ENCODE results near the gene GTF2IRD1. TPM values are rescaled to one million over a fixed set of nuclear protein-coding genes. Genes with fewer than 3 reads are reported as not detected.
"Not testable (repeated sequence)": the region's sequence is repeated elsewhere in the genome, so short reads cannot be mapped to it uniquely, and the experiment has no call there.

GTF2IRD1 gene
- total and polyA plus RNA-seq, 5 donors, result 10.6 to 29.9 (median 20.6) TPM

DNA sequence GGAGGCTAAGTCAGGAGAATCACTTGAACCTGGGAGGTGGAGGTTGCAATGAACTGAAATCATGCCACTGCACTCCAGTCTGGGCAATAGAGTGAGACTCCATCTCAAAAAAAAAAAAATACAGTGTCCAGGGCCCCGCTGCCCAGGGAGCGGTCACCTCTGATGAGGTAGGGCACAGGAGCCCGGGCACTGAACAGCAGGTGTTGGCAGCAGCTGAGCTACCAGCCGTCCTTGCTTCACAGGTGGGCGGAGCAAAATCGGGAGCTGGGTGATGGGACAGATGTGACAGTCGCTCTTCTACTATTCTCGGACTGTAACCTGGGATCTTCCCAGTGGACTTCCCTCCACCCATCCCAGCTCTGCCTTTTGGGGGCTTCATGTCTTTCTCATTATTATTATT is 49.4 kb downstream of the GTF2IRD1 start:
- intact Hi-C loops (cut with DNase I), result no loop called here
- DNase-seq (no peak), ATAC-seq (no peak)
- no peaks in the 10 kb centered on the region for H3K9me3 ChIP-seq (ENCODE audit: control insufficient read depth, low read length)
- H3K4me3 ChIP-seq (ENCODE audit: low read length), result no peak overlapping the region
- 88% methylated on average over 8 of the region's 8 CpGs for WGBS
- no peak overlapping the region for H3K27ac ChIP-seq (ENCODE audit: low read length)
- H3K4me1 ChIP-seq (ENCODE audit: control insufficient read depth, insufficient read depth, low read length), result no peaks in the 10 kb centered on the region
- H3K27me3 ChIP-seq (ENCODE audit: control insufficient read depth, insufficient read depth), result no peaks in the 10 kb centered on the region

DNA sequence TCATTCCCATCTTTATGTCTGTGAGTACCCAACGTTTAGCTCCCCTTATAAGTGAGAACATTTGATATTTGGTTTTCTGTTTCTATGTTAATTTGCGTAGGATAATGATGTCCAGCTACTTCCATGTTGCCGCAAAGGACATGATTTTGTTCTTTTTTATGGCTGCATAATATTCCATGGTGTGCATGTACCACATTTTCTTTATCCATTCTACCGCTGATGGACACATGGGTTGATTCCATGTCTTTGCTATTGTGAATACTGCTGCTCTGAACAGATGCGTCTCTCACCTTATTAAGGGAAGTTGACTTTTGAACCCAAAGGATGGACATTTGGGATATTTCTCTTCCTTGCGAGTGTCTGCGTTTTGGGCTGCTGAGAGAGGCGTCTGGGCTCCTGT is 50.2 kb downstream of the GTF2IRD1 start:
- intact Hi-C loops (cut with DNase I), result no loop called here
- H3K9me3 ChIP-seq (ENCODE audit: control insufficient read depth, low read length), result no peaks in the 10 kb centered on the region
- no peak overlapping the region for H3K4me3 ChIP-seq (ENCODE audit: low read length)
- no peaks in the 10 kb centered on the region for H3K27me3 ChIP-seq (ENCODE audit: control insufficient read depth, insufficient read depth)
- no peaks in the 10 kb centered on the region for H3K4me1 ChIP-seq (ENCODE audit: control insufficient read depth, insufficient read depth, low read length)
- ATAC-seq (no peak), DNase-seq (no peak)
- 96% methylated on average over 8 of the region's 8 CpGs for WGBS
- H3K27ac ChIP-seq (ENCODE audit: low read length), result no peak overlapping the region

DNA sequence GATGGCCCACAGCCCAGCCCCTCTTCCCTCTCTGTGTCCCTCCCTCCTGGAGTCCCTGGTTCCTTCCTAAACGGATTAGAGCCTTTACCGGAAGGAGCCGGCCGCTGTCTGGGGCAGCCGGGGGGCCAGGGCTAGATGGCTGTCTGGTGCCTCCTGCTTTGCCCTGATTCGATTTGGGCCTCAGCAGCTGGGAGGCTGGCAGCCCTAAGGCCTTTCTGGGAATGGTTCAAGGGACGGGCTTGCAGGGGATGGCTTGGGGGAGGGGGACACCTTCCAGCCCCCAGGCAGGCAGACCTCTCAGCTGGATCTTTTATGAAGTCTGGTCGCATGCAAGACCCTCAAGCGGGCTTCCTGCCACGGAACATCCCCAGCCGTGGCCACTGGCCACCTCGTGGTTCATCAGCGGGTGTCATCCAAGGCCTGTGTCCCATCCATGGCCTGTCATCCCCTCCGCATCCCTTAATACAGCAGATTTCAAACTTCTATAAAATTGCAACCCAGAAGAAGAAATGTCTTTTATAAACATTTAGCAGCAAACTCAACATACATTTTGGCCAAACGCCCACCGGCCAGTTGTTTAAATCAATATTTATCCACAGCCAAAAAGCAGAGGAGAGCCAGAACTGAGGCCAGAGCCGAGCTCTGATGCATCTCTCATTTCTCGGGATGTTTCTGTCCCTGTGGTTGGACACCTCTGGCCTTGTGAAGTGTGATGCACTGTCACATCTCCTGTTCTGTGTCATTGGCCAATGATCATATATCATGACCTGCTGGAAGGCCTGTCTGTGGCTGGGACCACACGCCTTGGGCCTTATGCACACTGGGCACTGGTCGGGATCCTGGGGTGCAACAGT is 52.0 kb downstream of the GTF2IRD1 start:
- no peak overlapping the region for H3K27ac ChIP-seq (ENCODE audit: low read length)
- no peak overlapping the region for H3K4me3 ChIP-seq (ENCODE audit: low read length)
- H3K27me3 ChIP-seq (ENCODE audit: control insufficient read depth, insufficient read depth), result no peaks in the 10 kb centered on the region
- WGBS, result 59% methylated on average over 20 of the region's 20 CpGs
- intact Hi-C loops (cut with DNase I), result no loop called here
- no peaks in the 10 kb centered on the region for H3K9me3 ChIP-seq (ENCODE audit: control insufficient read depth, low read length)
- DNase-seq, result no peak
- H3K4me1 ChIP-seq (ENCODE audit: control insufficient read depth, insufficient read depth, low read length), result no peaks in the 10 kb centered on the region
- no peak for ATAC-seq

DNA sequence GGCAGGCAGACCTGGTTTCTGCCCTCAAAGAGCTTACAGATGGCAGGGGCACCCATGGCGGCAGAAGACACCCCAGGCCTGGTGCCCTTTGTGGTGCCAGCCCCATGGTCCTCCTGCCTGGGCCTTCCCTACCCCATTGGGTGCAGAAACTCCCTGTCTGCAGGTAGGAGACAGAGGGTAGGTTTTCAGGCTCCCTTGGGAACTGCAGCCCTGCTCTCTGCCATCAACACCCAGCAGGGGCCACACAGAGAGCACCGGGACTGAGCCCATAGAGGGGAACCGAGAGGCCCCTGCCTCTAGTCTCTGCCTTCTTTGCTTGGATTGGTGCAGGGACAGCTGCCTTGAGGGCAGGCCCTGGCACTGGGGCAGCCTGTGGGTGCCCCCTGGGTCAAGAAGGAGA is 52.6 kb downstream of the GTF2IRD1 start:
- intact Hi-C loops (cut with DNase I), result no loop called here
- H3K4me3 ChIP-seq (ENCODE audit: low read length), result no peak overlapping the region
- WGBS, result 93% methylated on average over 3 of the region's 3 CpGs
- H3K27me3 ChIP-seq (ENCODE audit: control insufficient read depth, insufficient read depth), result no peaks in the 10 kb centered on the region
- ATAC-seq (no peak), DNase-seq (no peak)
- H3K4me1 ChIP-seq (ENCODE audit: control insufficient read depth, insufficient read depth, low read length), result no peaks in the 10 kb centered on the region
- H3K27ac ChIP-seq (ENCODE audit: low read length), result no peak overlapping the region
- H3K9me3 ChIP-seq (ENCODE audit: control insufficient read depth, low read length), result no peaks in the 10 kb centered on the region

DNA sequence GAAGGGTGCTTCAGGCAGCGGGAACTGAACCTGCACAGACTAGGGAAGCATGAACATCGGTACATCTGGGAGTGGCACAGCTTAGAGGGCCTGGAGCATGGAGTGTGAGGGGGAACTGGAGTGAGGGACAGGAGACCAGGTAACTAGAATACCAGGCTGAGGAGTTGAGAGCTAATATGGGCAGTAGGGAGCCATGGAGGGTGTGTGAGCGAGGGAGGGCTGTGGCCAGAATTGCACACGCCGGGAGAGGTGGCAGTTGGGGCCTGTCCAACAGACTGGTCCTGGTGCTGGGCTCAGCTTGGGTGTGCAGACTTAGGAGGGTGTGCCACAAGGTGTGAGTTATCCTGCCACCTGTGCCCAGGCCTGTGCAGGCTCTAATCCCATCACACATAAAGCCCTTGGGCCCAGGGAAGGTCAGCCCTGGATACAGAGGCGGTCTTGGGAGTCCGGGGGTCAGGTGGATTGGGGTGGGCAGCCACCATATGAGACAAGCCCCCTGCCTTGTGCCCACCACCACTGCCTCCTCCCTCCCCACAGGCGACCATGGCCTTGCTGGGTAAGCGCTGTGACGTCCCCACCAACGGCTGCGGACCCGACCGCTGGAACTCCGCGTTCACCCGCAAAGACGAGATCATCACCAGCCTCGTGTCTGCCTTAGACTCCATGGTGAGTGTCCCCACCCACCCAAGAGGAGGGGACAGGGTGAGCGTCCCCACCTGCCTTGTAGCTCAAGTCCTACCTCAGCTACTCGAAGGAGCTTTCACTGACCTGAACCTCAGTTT is 54.0 kb downstream of the GTF2IRD1 start:
- H3K4me3 ChIP-seq (ENCODE audit: low read length), result no peak overlapping the region
- no peak for ATAC-seq
- no peak overlapping the region for H3K27ac ChIP-seq (ENCODE audit: low read length)
- intact Hi-C loops (cut with DNase I), result no loop called here
- no peaks in the 10 kb centered on the region for H3K27me3 ChIP-seq (ENCODE audit: control insufficient read depth, insufficient read depth)
- no peak for DNase-seq
- no peaks in the 10 kb centered on the region for H3K4me1 ChIP-seq (ENCODE audit: control insufficient read depth, insufficient read depth, low read length)
- H3K9me3 ChIP-seq (ENCODE audit: control insufficient read depth, low read length), result no peaks in the 10 kb centered on the region
- 94% methylated on average over 21 of the region's 21 CpGs for WGBS

DNA sequence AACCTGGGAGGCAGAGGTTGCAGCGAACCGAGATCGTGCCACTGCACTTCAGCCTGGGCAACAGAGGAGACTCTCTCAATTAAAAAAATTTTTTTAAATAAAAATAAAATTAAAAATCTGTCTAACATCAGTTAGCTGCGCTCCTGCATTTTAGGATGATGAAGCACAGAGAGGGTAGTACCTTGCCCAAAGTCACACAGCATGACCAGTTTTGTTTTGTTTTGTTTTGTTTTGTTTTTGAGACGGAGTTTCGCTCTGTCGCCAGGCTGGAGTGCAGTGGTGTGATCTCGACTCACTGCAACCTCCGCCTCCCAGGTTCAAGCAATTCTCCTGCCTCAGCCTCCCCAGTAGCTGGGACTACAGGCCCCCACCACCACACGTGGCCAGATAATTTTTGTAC is 55.7 kb downstream of the GTF2IRD1 start:
- H3K4me1 ChIP-seq (ENCODE audit: control insufficient read depth, insufficient read depth, low read length); H3K4me3 ChIP-seq (ENCODE audit: low read length); H3K27ac ChIP-seq (ENCODE audit: low read length); DNase-seq; intact Hi-C loops (cut with DNase I); H3K27me3 ChIP-seq (ENCODE audit: control insufficient read depth, insufficient read depth); H3K9me3 ChIP-seq (ENCODE audit: control insufficient read depth, low read length); ATAC-seq: not testable (repeated sequence)
- 92% methylated on average over 10 of the region's 10 CpGs for WGBS

DNA sequence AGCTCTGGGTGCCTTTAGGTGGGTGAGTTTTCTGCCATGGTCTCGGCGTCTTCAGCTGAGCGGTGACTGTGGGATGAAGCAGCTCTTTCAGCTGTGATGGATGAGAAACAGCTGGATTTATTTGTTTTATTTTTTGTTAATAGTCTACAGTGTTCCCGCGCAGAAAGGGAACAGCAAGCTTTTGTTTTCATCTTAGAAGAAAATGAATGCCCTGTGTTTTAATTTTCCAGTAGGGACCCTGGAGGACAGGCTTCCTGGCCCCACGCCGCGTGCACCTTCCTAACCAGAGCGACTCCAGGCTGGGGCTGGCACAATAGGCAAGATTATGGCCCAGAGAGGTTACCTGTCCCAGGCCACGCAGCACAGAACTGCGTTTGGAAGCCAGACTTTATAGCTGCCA is 57.6 kb downstream of the GTF2IRD1 start:
- no peaks in the 10 kb centered on the region for H3K9me3 ChIP-seq (ENCODE audit: control insufficient read depth, low read length)
- H3K27me3 ChIP-seq (ENCODE audit: control insufficient read depth, insufficient read depth), result no peaks in the 10 kb centered on the region
- DNase-seq (no peak), ATAC-seq (no peak)
- H3K4me1 ChIP-seq (ENCODE audit: control insufficient read depth, insufficient read depth, low read length), result no peaks in the 10 kb centered on the region
- intact Hi-C loops (cut with DNase I), result no loop called here
- WGBS, result 77% methylated on average over 11 of the region's 11 CpGs
- H3K4me3 ChIP-seq (ENCODE audit: low read length), result no peak overlapping the region
- H3K27ac ChIP-seq (ENCODE audit: low read length), result no peak overlapping the region

DNA sequence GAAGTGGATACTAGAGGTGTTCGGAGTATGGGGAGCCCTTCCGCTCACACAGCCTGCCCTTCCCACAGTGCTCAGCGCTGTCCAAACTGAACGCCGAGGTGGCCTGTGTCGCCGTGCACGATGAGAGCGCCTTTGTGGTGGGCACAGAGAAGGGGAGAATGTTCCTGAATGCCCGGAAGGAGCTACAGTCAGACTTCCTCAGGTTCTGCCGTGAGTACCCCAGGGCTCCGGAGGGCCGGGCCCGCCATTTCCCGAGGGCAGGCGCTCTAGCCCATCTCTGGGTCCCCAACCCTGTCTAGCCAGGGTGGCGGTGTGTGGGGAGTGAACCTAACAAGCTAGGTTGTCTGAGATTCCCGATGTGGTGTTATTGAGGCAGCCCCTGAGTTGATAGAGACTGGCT is 59.1 kb downstream of the GTF2IRD1 start:
- ATAC-seq, result no peak
- Histone ChIP-seq H3K9me3 (ENCODE audit: control insufficient read depth, low read length) (no peaks in the 10 kb centered on the region), H3K27ac (ENCODE audit: low read length) (no peak overlapping the region), H3K4me1 (ENCODE audit: control insufficient read depth, insufficient read depth, low read length) (no peaks in the 10 kb centered on the region), H3K27me3 (ENCODE audit: control insufficient read depth, insufficient read depth) (no peaks in the 10 kb centered on the region), H3K4me3 (ENCODE audit: low read length) (no peak overlapping the region)
- 95% methylated on average over 18 of the region's 18 CpGs for WGBS
- DNase-seq, result peak in 1 of 3 donors; percentile 42
- intact Hi-C loops (cut with DNase I), result no loop called here

DNA sequence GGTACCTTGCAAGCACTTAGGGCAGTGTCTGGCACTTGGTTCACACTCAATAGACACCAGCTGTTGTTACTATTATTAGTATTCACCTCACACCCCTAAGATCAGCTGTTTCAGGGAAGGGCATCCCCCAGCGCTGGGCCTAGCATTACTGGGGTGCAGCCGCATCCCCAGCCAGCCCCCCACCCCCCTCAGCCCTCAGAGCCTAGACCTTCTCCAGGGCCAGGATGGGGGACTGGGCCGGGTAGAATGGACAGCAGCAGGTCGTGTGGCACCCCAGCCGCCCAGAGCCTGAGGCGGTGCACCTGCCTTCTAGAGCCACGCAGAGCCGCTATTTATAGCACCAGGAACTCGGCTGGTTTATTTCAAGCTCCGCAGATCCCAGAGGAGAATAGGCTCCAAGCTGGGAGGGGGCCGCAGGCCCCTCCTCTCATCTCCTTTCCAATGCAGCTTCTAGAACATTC is 60.5 kb downstream of the GTF2IRD1 start:
- no peaks in the 10 kb centered on the region for H3K9me3 ChIP-seq (ENCODE audit: control insufficient read depth, low read length)
- peak overlapping the region; percentile 40 for H3K27ac ChIP-seq (ENCODE audit: low read length)
- ATAC-seq (peak; percentile 49 to 60), DNase-seq (peak in 1 of 3 donors; percentile 43)
- H3K27me3 ChIP-seq (ENCODE audit: control insufficient read depth, insufficient read depth), result no peaks in the 10 kb centered on the region
- intact Hi-C loops (cut with DNase I), result no loop called here
- H3K4me3 ChIP-seq (ENCODE audit: low read length), result no peak overlapping the region
- H3K4me1 ChIP-seq (ENCODE audit: control insufficient read depth, insufficient read depth, low read length), result no peaks in the 10 kb centered on the region
- 70% methylated on average over 11 of the region's 11 CpGs for WGBS

DNA sequence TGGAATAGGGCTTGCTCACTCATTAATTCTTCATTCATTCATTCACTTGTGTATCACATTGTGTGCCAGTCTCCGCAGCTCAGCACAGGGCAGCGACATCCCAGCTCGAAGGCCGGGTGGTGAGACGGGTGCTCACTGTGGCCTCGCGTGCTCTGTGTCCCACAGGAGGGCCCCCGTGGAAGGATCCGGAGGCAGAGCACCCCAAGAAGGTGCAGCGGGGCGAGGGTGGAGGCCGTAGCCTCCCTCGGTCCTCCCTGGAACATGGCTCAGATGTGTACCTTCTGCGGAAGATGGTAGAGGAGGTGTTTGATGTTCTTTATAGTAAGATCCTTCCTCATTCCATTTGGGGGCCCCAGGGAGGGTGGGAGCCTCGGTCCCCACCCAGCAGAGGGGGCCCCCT is 61.6 kb downstream of the GTF2IRD1 start:
- H3K27me3 ChIP-seq (ENCODE audit: control insufficient read depth, insufficient read depth), result no peaks in the 10 kb centered on the region
- H3K4me3 ChIP-seq (ENCODE audit: low read length), result no peak overlapping the region
- H3K9me3 ChIP-seq (ENCODE audit: control insufficient read depth, low read length), result no peaks in the 10 kb centered on the region
- ATAC-seq (no peak), DNase-seq (peak in 1 of 3 donors; percentile 10)
- intact Hi-C loops (cut with DNase I), result no loop called here
- no peak overlapping the region for H3K27ac ChIP-seq (ENCODE audit: low read length)
- no peaks in the 10 kb centered on the region for H3K4me1 ChIP-seq (ENCODE audit: control insufficient read depth, insufficient read depth, low read length)
- 94% methylated on average over 15 of the region's 15 CpGs for WGBS

DNA sequence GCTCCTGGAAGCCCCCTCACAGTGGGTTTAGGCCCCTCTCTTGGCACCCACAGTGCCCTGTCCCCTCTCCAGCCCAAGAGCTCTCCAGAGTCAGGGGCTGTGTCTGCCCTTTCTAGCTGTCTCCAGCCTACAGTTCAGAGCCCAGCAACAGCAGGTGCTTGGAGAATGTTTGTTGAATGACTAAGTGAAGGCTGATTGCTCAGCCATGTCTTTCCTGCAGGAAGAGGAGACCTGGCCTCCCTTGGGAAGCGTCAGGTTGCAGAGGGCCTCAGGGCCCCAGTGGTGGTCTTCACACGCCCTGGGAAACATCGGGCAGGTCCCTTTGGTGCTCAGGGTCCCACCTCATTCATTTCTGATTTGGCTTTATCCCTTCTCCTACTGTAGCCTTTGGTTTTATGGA is 62.5 kb downstream of the GTF2IRD1 start:
- intact Hi-C loops (cut with DNase I), result no loop called here
- WGBS, result 89% methylated on average over 3 of the region's 3 CpGs
- ATAC-seq, result no peak
- H3K27ac ChIP-seq (ENCODE audit: low read length), result no peak overlapping the region
- H3K4me1 ChIP-seq (ENCODE audit: control insufficient read depth, insufficient read depth, low read length), result no peaks in the 10 kb centered on the region
- no peak for DNase-seq
- H3K27me3 ChIP-seq (ENCODE audit: control insufficient read depth, insufficient read depth), result no peaks in the 10 kb centered on the region
- no peak overlapping the region for H3K4me3 ChIP-seq (ENCODE audit: low read length)
- no peaks in the 10 kb centered on the region for H3K9me3 ChIP-seq (ENCODE audit: control insufficient read depth, low read length)
